Activated CD8-positive, alpha-beta T cell treated with anti-CD3 and anti-CD28 coated beads, Interleukin-2, amount 10 ng/mL, durations not matched to agents 7 days and 5 days (primary cell): Measurements from ENCODE around the gene MKLN1. TPM values are rescaled to one million over a fixed set of nuclear protein-coding genes. Genes with fewer than 3 reads are reported as not detected.
"Not testable (repeated sequence)": the region's sequence is repeated elsewhere in the genome, so short reads cannot be mapped to it uniquely, and the experiment has no call there.

Experiments
- ATAC-seq: fragments of 150-1000 bp; cut with Tn5 transposase; one replicate; pipeline ENCODE4 v1.10.0; 2021; ENCODE audit warnings: moderate library complexity
- CTCF ChIA-PET: fragments of 350-600 bp; sonication (Branson Sonifier 250); formaldehyde crosslinking; loops from one replicate; lab custom pipeline; 2021; ENCODE audit warnings: antibody characterized with exemption; lab: Charles Lee
- POLR2A ChIA-PET: fragments of 350-600 bp; sonication (Branson Sonifier 250); formaldehyde crosslinking; loops from one replicate; lab custom pipeline; 2021; ENCODE audit warnings: antibody characterized with exemption; lab: Charles Lee
- DNase-seq: peaks from one replicate; pipeline ENCODE4 v3.0.0-alpha.2; 2020
- H3K27ac Mint-ChIP-seq: one replicate; pipeline ENCODE4 v1.8.0; 2021; ENCODE audit warnings: mild to moderate bottlenecking, mixed read lengths
- H3K27me3 Mint-ChIP-seq: one replicate; pipeline ENCODE4 v1.8.0; 2021; ENCODE audit warnings: low read depth, mixed read lengths
- H3K36me3 Mint-ChIP-seq: one replicate; pipeline ENCODE4 v1.8.0; 2021; ENCODE audit warnings: low read depth, mixed read lengths
- H3K4me1 Mint-ChIP-seq: one replicate; pipeline ENCODE4 v1.8.0; 2021; ENCODE audit warnings: low read depth, mixed read lengths
- H3K4me3 Mint-ChIP-seq: one replicate; pipeline ENCODE4 v1.8.0; 2021; ENCODE audit warnings: mild to moderate bottlenecking, mixed read lengths
- H3K9me3 Mint-ChIP-seq: one replicate; pipeline ENCODE4 v1.8.0; 2022; ENCODE audit warnings: mixed read lengths; ENCODE audit not compliant: insufficient read depth
- total RNA-seq, 2 experiments: library from RNA; stranded (reverse); gene quantifications; one replicate each; pipeline ENCODE4 v1.2.3, GENCODE V29; 2021

MKLN1 gene
- total RNA-seq, 2 experiments from 2014 or later, result 31.6 to 34.0 TPM

- ChIA-PET CTCF (interaction anchor here (0.6 kb wide), 1 partner anchor 762 kb away, joined by 3 read pairs; no protein-coding TSS in a partner anchor), POLR2A (no interaction called here)
- Mint-ChIP-seq H3K4me3 (no peak overlapping the region), H3K27me3 (no peaks in the 10 kb centered on the region), H3K4me1 (no peaks in the 10 kb centered on the region), H3K27ac (no peak overlapping the region), H3K9me3 (no peaks in the 10 kb centered on the region), H3K36me3 (peaks cover 13% of the 10 kb centered on the region)
- ATAC-seq (no peak), DNase-seq (no peak)
These were observed 81.6 kb downstream of the MKLN1 start for GRCh38 chr7:131409129-131409766.

GRCh38 chr7:131412031-131412430, 84.4 kb downstream of the MKLN1 start:
- no peaks in the 10 kb centered on the region for H3K9me3 Mint-ChIP-seq
- H3K4me3 Mint-ChIP-seq, result no peak overlapping the region
- no peak overlapping the region for H3K27ac Mint-ChIP-seq
- H3K27me3 Mint-ChIP-seq, result no peaks in the 10 kb centered on the region
- H3K36me3 Mint-ChIP-seq, result peaks cover 10% of the 10 kb centered on the region
- ChIA-PET CTCF (interaction anchor here (1.4 kb wide), 1 partner anchor 11 kb away, joined by 4 read pairs; no protein-coding TSS in a partner anchor), POLR2A (no interaction called here)
- no peak for ATAC-seq
- no peaks in the 10 kb centered on the region for H3K4me1 Mint-ChIP-seq
- no peak for DNase-seq

- Mint-ChIP-seq H3K36me3 (peaks cover 18% of the 10 kb centered on the region), H3K9me3 (no peaks in the 10 kb centered on the region), H3K27ac (no peak overlapping the region), H3K27me3 (no peaks in the 10 kb centered on the region), H3K4me3 (no peak overlapping the region), H3K4me1 (no peaks in the 10 kb centered on the region)
- ChIA-PET CTCF (no interaction called here), POLR2A (no interaction called here)
- DNase-seq (no peak), ATAC-seq (no peak)
These were observed 86.0 kb downstream of the MKLN1 start for GRCh38 chr7:131413711-131414110.

GRCh38 chr7:131424219-131424822, 96.6 kb downstream of the MKLN1 start:
- ATAC-seq, result peak; percentile 69
- Mint-ChIP-seq H3K9me3 (no peaks in the 10 kb centered on the region), H3K27ac (no peak overlapping the region), H3K36me3 (peaks cover 6% of the 10 kb centered on the region), H3K27me3 (no peaks in the 10 kb centered on the region), H3K4me3 (no peak overlapping the region), H3K4me1 (no peaks in the 10 kb centered on the region)
- peak; percentile 28 for DNase-seq
- ChIA-PET CTCF (interaction anchor here (0.5 to 1.6 kb wide), 6 partner anchors 42 to 356 kb away, joined by 3 to 4 read pairs (median 3); no protein-coding TSS in a partner anchor), POLR2A (no interaction called here)

- H3K4me3 Mint-ChIP-seq, result no peak overlapping the region
- ChIA-PET POLR2A (no interaction called here), CTCF (interaction anchor here (1.5 kb wide), 1 partner anchor 40 kb away, joined by 3 read pairs; no protein-coding TSS in a partner anchor)
- peaks cover 8% of the 10 kb centered on the region for H3K36me3 Mint-ChIP-seq
- ATAC-seq (no peak), DNase-seq (no peak)
- no peaks in the 10 kb centered on the region for H3K27me3 Mint-ChIP-seq
- no peaks in the 10 kb centered on the region for H3K4me1 Mint-ChIP-seq
- H3K9me3 Mint-ChIP-seq, result no peaks in the 10 kb centered on the region
- H3K27ac Mint-ChIP-seq, result no peak overlapping the region
These were observed 98.3 kb downstream of the MKLN1 start for GRCh38 chr7:131425992-131426391.

- not testable (repeated sequence) for H3K4me1 Mint-ChIP-seq, ATAC-seq, H3K4me3 Mint-ChIP-seq, H3K27me3 Mint-ChIP-seq, H3K9me3 Mint-ChIP-seq, H3K27ac Mint-ChIP-seq, DNase-seq
- peaks cover 18% of the 10 kb centered on the region for H3K36me3 Mint-ChIP-seq
- ChIA-PET CTCF (interaction anchor here (1.2 kb wide), 1 partner anchor 362 kb away, joined by 4 read pairs; no protein-coding TSS in a partner anchor), POLR2A (interaction anchor here (0.6 kb wide), 1 partner anchor 1818 kb away, joined by 3 read pairs; no protein-coding TSS in a partner anchor)
These were observed 103.2 kb downstream of the MKLN1 start for GRCh38 chr7:131430826-131431225.

- ATAC-seq, result no peak
- no peak for DNase-seq
- H3K27ac Mint-ChIP-seq, result no peak overlapping the region
- H3K4me1 Mint-ChIP-seq, result no peaks in the 10 kb centered on the region
- POLR2A ChIA-PET, result interaction anchor here (0.6 kb wide), 1 partner anchor 1819 kb away, joined by 3 read pairs; no protein-coding TSS in a partner anchor
- CTCF ChIA-PET, result interaction anchor here (1.2 kb wide), 1 partner anchor 362 kb away, joined by 4 read pairs; no protein-coding TSS in a partner anchor
- no peak overlapping the region for H3K4me3 Mint-ChIP-seq
- H3K36me3 Mint-ChIP-seq, result peaks cover 18% of the 10 kb centered on the region
- no peaks in the 10 kb centered on the region for H3K27me3 Mint-ChIP-seq
- H3K9me3 Mint-ChIP-seq, result no peaks in the 10 kb centered on the region
These were observed 103.6 kb downstream of the MKLN1 start for GRCh38 chr7:131431289-131431688.

- Mint-ChIP-seq H3K4me1 (no peaks in the 10 kb centered on the region), H3K27ac (no peak overlapping the region), H3K36me3 (peaks cover 18% of the 10 kb centered on the region), H3K27me3 (no peaks in the 10 kb centered on the region), H3K4me3 (no peak overlapping the region), H3K9me3 (no peaks in the 10 kb centered on the region)
- ChIA-PET CTCF (interaction anchor here (1.2 kb wide), 1 partner anchor 363 kb away, joined by 4 read pairs; no protein-coding TSS in a partner anchor), POLR2A (interaction anchor here (0.6 kb wide), 1 partner anchor 1819 kb away, joined by 3 read pairs; no protein-coding TSS in a partner anchor)
- DNase-seq (no peak), ATAC-seq (no peak)
These were observed 104.1 kb downstream of the MKLN1 start for GRCh38 chr7:131431756-131432155.

GRCh38 chr7:131436384-131436783, 108.7 kb downstream of the MKLN1 start:
- ChIA-PET CTCF (no interaction called here), POLR2A (no interaction called here)
- peaks cover 45% of the 10 kb centered on the region for H3K36me3 Mint-ChIP-seq
- no peak overlapping the region for H3K4me3 Mint-ChIP-seq
- ATAC-seq (no peak), DNase-seq (no peak)
- no peaks in the 10 kb centered on the region for H3K27me3 Mint-ChIP-seq
- no peak overlapping the region for H3K27ac Mint-ChIP-seq
- no peaks in the 10 kb centered on the region for H3K4me1 Mint-ChIP-seq
- peaks cover 7% of the 10 kb centered on the region for H3K9me3 Mint-ChIP-seq

GRCh38 chr7:131438969-131439368, 111.3 kb downstream of the MKLN1 start:
- Mint-ChIP-seq H3K4me1 (no peaks in the 10 kb centered on the region), H3K27me3 (no peaks in the 10 kb centered on the region), H3K27ac (no peak overlapping the region), H3K9me3 (peaks cover 7% of the 10 kb centered on the region), H3K4me3 (no peak overlapping the region), H3K36me3 (peaks cover 52% of the 10 kb centered on the region)
- ChIA-PET CTCF (interaction anchor here (0.6 to 1.3 kb wide), 2 partner anchors 108 to 1876 kb away, joined by 3 read pairs; no protein-coding TSS in a partner anchor), POLR2A (interaction anchor here (0.6 kb wide), 1 partner anchor 481 kb away, joined by 4 read pairs; no protein-coding TSS in a partner anchor)
- ATAC-seq (no peak), DNase-seq (no peak)

GRCh38 chr7:131443496-131443895, 115.8 kb downstream of the MKLN1 start:
- POLR2A ChIA-PET, result no interaction called here
- H3K4me3 Mint-ChIP-seq, result no peak overlapping the region
- ATAC-seq, result no peak

More at GRCh38 chr7:131443496-131443895, 115.8 kb downstream of the MKLN1 start:
- no peaks in the 10 kb centered on the region for H3K27me3 Mint-ChIP-seq
- H3K27ac Mint-ChIP-seq, result no peak overlapping the region
- DNase-seq, result no peak
- H3K36me3 Mint-ChIP-seq, result peaks cover 36% of the 10 kb centered on the region
- H3K9me3 Mint-ChIP-seq, result peaks cover 7% of the 10 kb centered on the region
- CTCF ChIA-PET, result interaction anchor here (1.0 to 1.2 kb wide), 2 partner anchors 22 to 374 kb away, joined by 3 to 4 read pairs; no protein-coding TSS in a partner anchor
- H3K4me1 Mint-ChIP-seq, result no peaks in the 10 kb centered on the region
